ENCODE results near the gene ADGRF3. TPM values are rescaled to one million over a fixed set of nuclear protein-coding genes. Genes with fewer than 3 reads are reported as not detected.

ADGRF3 gene
- total and polyA plus RNA-seq, 10 of the 15 experiments (the other 5 are each of a cell fraction or from before 2014, with no cell fraction given) = 0.03 to 3.1 (median 0.84) TPM

DNA sequence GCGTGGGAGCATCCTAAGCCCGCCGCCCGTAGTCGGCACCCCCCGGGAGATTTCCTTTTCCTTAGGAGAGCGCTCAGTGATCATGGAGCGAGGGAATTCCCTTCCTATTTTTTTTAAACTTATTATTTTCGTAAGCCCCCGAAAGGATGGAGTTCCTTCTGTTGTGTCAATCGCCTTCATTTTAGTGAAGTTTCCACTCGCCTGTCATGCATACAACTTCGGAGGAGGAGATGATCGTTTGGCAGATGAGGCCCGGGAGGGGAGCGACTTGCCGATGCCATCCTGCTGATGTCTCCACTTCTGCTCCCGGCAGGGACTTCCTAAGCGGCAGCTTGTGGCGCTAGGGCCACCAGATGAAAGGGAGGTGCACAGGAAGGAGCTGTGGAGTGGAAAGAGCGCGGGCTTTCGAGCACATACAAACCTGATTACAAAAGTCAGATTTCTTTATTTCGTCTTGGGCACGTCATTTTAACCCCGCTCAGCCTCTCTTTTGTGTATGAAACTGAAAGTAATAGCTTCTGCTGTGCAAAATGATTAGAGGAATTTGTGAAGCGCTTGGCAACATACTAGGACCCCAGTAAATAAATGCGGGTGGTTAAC lies at the start of gene ADGRF3 (continued):
- TF ChIP-seq ZNF207 (IDR thresholded peaks at IDR 0.05; ENCODE audit: borderline replicate concordance) = no peak
- TF ChIP-seq, protein P1, sequence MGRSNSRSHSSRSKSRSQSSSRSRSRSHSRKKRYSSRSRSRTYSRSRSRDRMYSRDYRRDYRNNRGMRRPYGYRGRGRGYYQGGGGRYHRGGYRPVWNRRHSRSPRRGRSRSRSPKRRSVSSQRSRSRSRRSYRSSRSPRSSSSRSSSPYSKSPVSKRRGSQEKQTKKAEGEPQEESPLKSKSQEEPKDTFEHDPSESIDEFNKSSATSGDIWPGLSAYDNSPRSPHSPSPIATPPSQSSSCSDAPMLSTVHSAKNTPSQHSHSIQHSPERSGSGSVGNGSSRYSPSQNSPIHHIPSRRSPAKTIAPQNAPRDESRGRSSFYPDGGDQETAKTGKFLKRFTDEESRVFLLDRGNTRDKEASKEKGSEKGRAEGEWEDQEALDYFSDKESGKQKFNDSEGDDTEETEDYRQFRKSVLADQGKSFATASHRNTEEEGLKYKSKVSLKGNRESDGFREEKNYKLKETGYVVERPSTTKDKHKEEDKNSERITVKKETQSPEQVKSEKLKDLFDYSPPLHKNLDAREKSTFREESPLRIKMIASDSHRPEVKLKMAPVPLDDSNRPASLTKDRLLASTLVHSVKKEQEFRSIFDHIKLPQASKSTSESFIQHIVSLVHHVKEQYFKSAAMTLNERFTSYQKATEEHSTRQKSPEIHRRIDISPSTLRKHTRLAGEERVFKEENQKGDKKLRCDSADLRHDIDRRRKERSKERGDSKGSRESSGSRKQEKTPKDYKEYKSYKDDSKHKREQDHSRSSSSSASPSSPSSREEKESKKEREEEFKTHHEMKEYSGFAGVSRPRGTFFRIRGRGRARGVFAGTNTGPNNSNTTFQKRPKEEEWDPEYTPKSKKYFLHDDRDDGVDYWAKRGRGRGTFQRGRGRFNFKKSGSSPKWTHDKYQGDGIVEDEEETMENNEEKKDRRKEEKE (IDR thresholded peaks at IDR 0.05) = no peak
- TF ChIP-seq GABPA (IDR thresholded peaks at IDR 0.05; ENCODE audit: low read depth) = peak; percentile 37; the same call in 1 of the 2 replicates
- TF ChIP-seq NR2C1 (IDR thresholded peaks at IDR 0.05) = no peak
- no peak for TF ChIP-seq TCF12 (IDR thresholded peaks at IDR 0.05; ENCODE audit: low read depth, low read length)
- TF ChIP-seq ZNF217 (IDR thresholded peaks at IDR 0.05) = no peak
- no peak for TF ChIP-seq SREBF1 (IDR thresholded peaks at IDR 0.05; ENCODE audit: low read length)
- TF ChIP-seq RUNX3 (IDR thresholded peaks at IDR 0.05; ENCODE audit: low read length) = peak; percentile 20; the same call in 1 of the 2 replicates
- TF ChIP-seq, protein P2, sequence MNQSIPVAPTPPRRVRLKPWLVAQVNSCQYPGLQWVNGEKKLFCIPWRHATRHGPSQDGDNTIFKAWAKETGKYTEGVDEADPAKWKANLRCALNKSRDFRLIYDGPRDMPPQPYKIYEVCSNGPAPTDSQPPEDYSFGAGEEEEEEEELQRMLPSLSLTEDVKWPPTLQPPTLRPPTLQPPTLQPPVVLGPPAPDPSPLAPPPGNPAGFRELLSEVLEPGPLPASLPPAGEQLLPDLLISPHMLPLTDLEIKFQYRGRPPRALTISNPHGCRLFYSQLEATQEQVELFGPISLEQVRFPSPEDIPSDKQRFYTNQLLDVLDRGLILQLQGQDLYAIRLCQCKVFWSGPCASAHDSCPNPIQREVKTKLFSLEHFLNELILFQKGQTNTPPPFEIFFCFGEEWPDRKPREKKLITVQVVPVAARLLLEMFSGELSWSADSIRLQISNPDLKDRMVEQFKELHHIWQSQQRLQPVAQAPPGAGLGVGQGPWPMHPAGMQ (IDR thresholded peaks at IDR 0.05; ENCODE audit: borderline replicate concordance) = no peak
- no peak for TF ChIP-seq ELK1 (IDR thresholded peaks at IDR 0.05; ENCODE audit: low read depth, low read length)
- no peak for TF ChIP-seq NFYA (IDR thresholded peaks at IDR 0.05; ENCODE audit: borderline replicate concordance, low read depth, low read length)
- no peak for TF ChIP-seq EP300 (IDR thresholded peaks at IDR 0.05; ENCODE audit: borderline replicate concordance in 1 of 2, control insufficient read depth in 1 of 2, low read depth in 2 of 2, low read length in 2 of 2)
- TF ChIP-seq MYB (IDR thresholded peaks at IDR 0.05; ENCODE audit: borderline replicate concordance, low read depth, low read length) = no peak
- no peak for TF ChIP-seq ZSCAN29 (IDR thresholded peaks at IDR 0.05)
- 0 out of 2 replicates have a peak, but pooled peaks have one; percentile 26 for TF ChIP-seq NBN (IDR thresholded peaks at IDR 0.05)
- TF ChIP-seq RCOR1 (conservative IDR thresholded peaks at IDR 0.05; ENCODE audit: low read depth, low read length) = no peak
- no peak for TF ChIP-seq SUPT20H (IDR thresholded peaks at IDR 0.05; ENCODE audit: borderline replicate concordance, control insufficient read depth, low read depth, low read length)
- TF ChIP-seq, protein P3, sequence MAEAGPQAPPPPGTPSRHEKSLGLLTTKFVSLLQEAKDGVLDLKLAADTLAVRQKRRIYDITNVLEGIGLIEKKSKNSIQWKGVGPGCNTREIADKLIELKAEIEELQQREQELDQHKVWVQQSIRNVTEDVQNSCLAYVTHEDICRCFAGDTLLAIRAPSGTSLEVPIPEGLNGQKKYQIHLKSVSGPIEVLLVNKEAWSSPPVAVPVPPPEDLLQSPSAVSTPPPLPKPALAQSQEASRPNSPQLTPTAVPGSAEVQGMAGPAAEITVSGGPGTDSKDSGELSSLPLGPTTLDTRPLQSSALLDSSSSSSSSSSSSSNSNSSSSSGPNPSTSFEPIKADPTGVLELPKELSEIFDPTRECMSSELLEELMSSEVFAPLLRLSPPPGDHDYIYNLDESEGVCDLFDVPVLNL (IDR thresholded peaks at IDR 0.05; ENCODE audit: low read depth, low read length) = peak; percentile 79
- no peak for TF ChIP-seq RAD51 (IDR thresholded peaks at IDR 0.05)
- TF ChIP-seq TCF7 (IDR thresholded peaks at IDR 0.05; ENCODE audit: borderline replicate concordance) = no peak
- no peak for TF ChIP-seq ETV6 (conservative IDR thresholded peaks at IDR 0.05 in 1 of 2, IDR thresholded peaks at IDR 0.05 in 1 of 2; ENCODE audit: borderline replicate concordance in 1 of 2, low read depth in 1 of 2)
- no peak for TF ChIP-seq SMAD5 (IDR thresholded peaks at IDR 0.05; ENCODE audit: low read depth)

Measured in GM12878 (cell line).